Upper lobe of left lung (tissue), 4 donors: ENCODE data around the gene PDE6A.
A peak's percentile ranks its signal among the peaks of the same experiment; 100 is the strongest.

Source experiments
- EP300 ChIP-seq, 4 donors: sonication (generic); formaldehyde crosslinking; IDR thresholded peaks; one replicate each; pipeline ENCODE4 v1.5.1; 2017; ENCODE audit warnings: antibody characterized with exemption in 4 of 4, control low read depth in 2 of 4
- POLR2A ChIP-seq, 4 donors: fragments of 450-650 bp; IDR thresholded peaks; one replicate each; pipeline ENCODE4 v1.5.1; 2016 to 2017; ENCODE audit warnings: antibody characterized with exemption in 4 of 4, mild to moderate bottlenecking in 2 of 4
- POLR2AphosphoS5 ChIP-seq, 2 donors: sonication (generic); formaldehyde crosslinking; IDR thresholded peaks; one replicate each; pipeline ENCODE4 v1.5.1; 2017; ENCODE audit warnings: antibody characterized with exemption in 2 of 2
- TF ChIP-seq, protein P1 (sequence below), 6 experiments: fragments of 450-650 bp in 4 of 6; fragments of 200-600 bp in 2 of 6; sonication (generic) in 2 of 6; IDR thresholded peaks; one replicate each; pipeline ENCODE4 v1.5.1; 2016 to 2019; ENCODE audit warnings: antibody characterized with exemption in 6 of 6

DNA sequence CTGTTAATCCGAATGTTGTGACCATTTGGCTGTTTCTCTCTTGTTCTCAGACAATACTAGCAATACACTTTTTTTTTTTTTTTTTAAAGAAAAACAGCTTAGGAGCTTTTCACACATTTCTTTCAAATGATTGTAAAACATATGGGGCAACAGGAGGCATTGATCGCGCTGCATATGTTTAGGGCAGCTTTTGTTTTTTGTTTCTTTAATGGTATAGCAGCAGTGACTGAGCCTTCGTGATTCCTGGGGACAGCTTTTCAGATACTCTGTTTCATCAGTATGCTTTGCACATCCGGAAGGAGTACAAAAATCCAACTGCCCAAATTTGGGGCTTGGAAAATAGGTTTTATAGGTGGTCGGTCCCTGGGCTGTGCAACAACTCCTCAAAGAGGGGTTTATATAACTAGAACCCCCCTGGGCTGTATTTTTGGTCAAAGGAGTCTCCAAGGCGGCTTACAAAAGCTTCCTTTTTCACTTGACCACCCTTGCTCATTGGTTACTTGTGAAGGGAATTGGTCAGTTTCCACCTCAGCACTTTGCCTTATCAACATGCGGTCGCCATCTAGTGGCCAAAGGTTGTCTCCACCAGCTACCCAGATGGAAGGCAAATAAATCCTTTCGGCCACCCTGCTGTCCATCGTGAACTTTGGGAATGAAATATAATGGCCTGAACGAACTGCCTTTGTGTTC is 91.8 kb downstream of the PDE6A start:
- TF ChIP-seq, protein P1, sequence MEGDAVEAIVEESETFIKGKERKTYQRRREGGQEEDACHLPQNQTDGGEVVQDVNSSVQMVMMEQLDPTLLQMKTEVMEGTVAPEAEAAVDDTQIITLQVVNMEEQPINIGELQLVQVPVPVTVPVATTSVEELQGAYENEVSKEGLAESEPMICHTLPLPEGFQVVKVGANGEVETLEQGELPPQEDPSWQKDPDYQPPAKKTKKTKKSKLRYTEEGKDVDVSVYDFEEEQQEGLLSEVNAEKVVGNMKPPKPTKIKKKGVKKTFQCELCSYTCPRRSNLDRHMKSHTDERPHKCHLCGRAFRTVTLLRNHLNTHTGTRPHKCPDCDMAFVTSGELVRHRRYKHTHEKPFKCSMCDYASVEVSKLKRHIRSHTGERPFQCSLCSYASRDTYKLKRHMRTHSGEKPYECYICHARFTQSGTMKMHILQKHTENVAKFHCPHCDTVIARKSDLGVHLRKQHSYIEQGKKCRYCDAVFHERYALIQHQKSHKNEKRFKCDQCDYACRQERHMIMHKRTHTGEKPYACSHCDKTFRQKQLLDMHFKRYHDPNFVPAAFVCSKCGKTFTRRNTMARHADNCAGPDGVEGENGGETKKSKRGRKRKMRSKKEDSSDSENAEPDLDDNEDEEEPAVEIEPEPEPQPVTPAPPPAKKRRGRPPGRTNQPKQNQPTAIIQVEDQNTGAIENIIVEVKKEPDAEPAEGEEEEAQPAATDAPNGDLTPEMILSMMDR (IDR thresholded peaks at IDR 0.05): peak; percentile 75 to 84 (median 80)
- TF ChIP-seq POLR2A (IDR thresholded peaks at IDR 0.05) (no peak), EP300 (IDR thresholded peaks at IDR 0.05) (no peak), POLR2AphosphoS5 (IDR thresholded peaks at IDR 0.05) (no peak)
